CD4-positive, alpha-beta T cell (primary cell): Measurements from ENCODE around the gene HES4. TPM values are rescaled to one million over a fixed set of nuclear protein-coding genes. Genes with fewer than 3 reads are reported as not detected.

Experiments
- ATAC-seq: fragments of 200-7000 bp; cut with Tn5 transposase; one replicate; pipeline ENCODE4 v1.10.0; 2022; ENCODE audit warnings: mild to moderate bottlenecking; ENCODE audit not compliant: poor library complexity
- CTCF ChIA-PET: fragments of 350-600 bp; sonication (Branson Sonifier 250); formaldehyde crosslinking; loops from one replicate; lab custom pipeline; 2021; ENCODE audit warnings: antibody characterized with exemption, inconsistent platforms; lab: Charles Lee
- POLR2A ChIA-PET: fragments of 350-600 bp; sonication (Branson Sonifier 250); formaldehyde crosslinking; loops from one replicate; lab custom pipeline; 2021; ENCODE audit warnings: antibody characterized with exemption, inconsistent platforms; lab: Charles Lee
- DNase-seq, 14 experiments: peaks; one replicate each; pipeline ENCODE4 v3.0.0-alpha.2; 2013 to 2020; ENCODE audit warnings: mixed read lengths in 2 of 14
- H3K27ac ChIP-seq, 2 donors: one replicate each; pipeline versions ENCODE4 v1.5.1 to v1.7.0; 2013; ENCODE audit warnings: low read length in 2 of 2, low read depth in 1 of 2, mild to moderate bottlenecking in 1 of 2
- H3K27me3 ChIP-seq, 2 experiments: 1 replicate in 1 of 2; 2 replicates in 1 of 2; pipeline versions ENCODE4 v1.6.1 to v1.7.0; 2013; ENCODE audit warnings: low read length in 2 of 2, control low read depth in 1 of 2, mild to moderate bottlenecking in 1 of 2, moderate library complexity in 1 of 2; ENCODE audit not compliant: insufficient read depth in 2 of 2, control insufficient read depth in 1 of 2
- H3K36me3 ChIP-seq: one replicate; pipeline ENCODE4 v1.6.1; 2013; ENCODE audit warnings: low read length, control low read depth; ENCODE audit not compliant: insufficient read depth
- H3K4me1 ChIP-seq: one replicate; pipeline ENCODE4 v1.6.1; 2013; ENCODE audit warnings: low read length, control low read depth; ENCODE audit not compliant: insufficient read depth
- H3K4me3 ChIP-seq: one replicate; pipeline ENCODE4 v1.5.1; 2013; ENCODE audit warnings: mild to moderate bottlenecking, low read length, moderate library complexity
- H3K9me3 ChIP-seq, 2 experiments: 1 replicate in 1 of 2; 2 replicates in 1 of 2; pipeline versions ENCODE4 v1.6.1 to v1.7.0; 2013; ENCODE audit warnings: low read length in 2 of 2, mild to moderate bottlenecking in 2 of 2, control low read depth in 1 of 2, moderate library complexity in 1 of 2; ENCODE audit not compliant: control insufficient read depth in 1 of 2, insufficient read depth in 1 of 2
- H3K27ac Mint-ChIP-seq: one replicate; pipeline ENCODE4 v1.8.0; 2020; ENCODE audit warnings: mixed read lengths
- H3K27me3 Mint-ChIP-seq: one replicate; pipeline ENCODE4 v1.8.0; 2021; ENCODE audit warnings: mixed read lengths
- H3K36me3 Mint-ChIP-seq: one replicate; pipeline ENCODE4 v1.8.0; 2021; ENCODE audit warnings: low read depth, mixed read lengths
- H3K4me1 Mint-ChIP-seq: one replicate; pipeline ENCODE4 v1.8.0; 2021; ENCODE audit warnings: low read depth, mixed read lengths
- H3K4me3 Mint-ChIP-seq: one replicate; pipeline ENCODE4 v1.8.0; 2020; ENCODE audit warnings: mild to moderate bottlenecking, mixed read lengths
- H3K9me3 Mint-ChIP-seq: one replicate; pipeline ENCODE4 v1.8.0; 2020; ENCODE audit warnings: mixed read lengths
- intact Hi-C, 2 experiments: fragments of 100-400 bp; cut with DNase I in 1 of 2; cut with micrococcal nuclease in 1 of 2; formaldehyde crosslinking; loops; one replicate each; pipeline versions ENCODE4 v1.15.1 to v1.9.0; 2023 to 2025; cut with DNase I, micrococcal nuclease
- total RNA-seq, 174 experiments: library from RNA in 2 of 174; stranded (reverse) in 2 of 174; gene quantifications; one replicate each; pipeline ENCODE4 v1.2.3 and lab custom pipeline; 2021 to 2026
- TF ChIP-seq, protein P1 (sequence below): fragments of 200-600 bp; IDR thresholded peaks from one replicate; pipeline ENCODE4 v1.8.0; 2022; ENCODE audit warnings: antibody characterized with exemption, mild to moderate bottlenecking

The HES4 gene
- total RNA-seq, 2 experiments from 2014 or later: 29.0 to 30.9 TPM

DNA sequence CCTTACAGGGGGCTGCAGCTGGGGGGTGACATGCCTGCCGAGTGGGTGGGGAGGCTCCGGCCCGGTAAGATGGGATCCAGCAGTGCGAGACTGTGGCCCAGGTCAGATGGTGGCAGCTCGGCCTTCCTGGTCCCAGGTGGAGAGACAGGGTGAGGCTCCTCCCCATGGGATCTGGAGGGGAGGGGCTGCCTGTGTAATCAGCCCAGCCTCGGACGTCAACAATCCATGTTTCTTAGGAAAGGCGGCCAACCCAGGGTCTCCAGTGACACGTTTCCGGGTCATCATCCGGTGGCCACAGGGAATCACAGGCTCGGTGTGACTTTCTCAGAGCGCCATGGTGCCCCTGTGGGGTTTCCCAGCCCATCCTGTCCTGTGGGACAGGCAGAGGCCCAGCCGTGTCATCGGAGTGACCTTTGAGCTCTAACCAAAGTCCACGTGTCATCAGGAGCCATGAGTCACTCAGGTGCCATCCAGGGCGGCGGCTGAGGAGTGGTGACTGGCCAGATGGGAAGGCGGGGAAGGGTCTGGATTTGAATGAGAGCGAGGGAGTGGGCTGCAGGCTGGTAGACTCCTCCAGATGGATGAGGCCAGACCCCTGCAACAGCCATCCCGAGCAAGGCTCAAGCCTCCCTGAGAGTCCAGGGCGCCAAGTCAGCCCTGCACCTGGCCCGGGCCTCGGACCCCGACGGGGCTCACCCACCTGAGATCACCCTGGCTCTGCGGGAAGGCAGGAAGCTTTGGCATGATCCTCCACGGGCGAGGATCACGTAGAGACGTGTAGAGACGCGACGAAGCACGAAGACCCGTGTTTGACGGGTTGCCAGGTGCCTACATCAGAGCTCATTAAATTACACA lies 6.6 kb upstream of the HES4 start:
- Mint-ChIP-seq H3K36me3 (no peaks in the 10 kb centered on the region), H3K4me3 (no peak overlapping the region), H3K27me3 (peaks cover 48% of the 10 kb centered on the region), H3K27ac (no peak overlapping the region), H3K9me3 (no peaks in the 10 kb centered on the region), H3K4me1 (peaks cover 9% of the 10 kb centered on the region)
- Histone ChIP-seq H3K27me3 (peaks cover 39 to 47% of the 10 kb centered on the region in 2 experiments), H3K4me3 (no peak overlapping the region), H3K36me3 (no peaks in the 10 kb centered on the region), H3K9me3 (peaks cover 0 to 12% of the 10 kb centered on the region in 2 experiments), H3K4me1 (peaks cover 20% of the 10 kb centered on the region), H3K27ac (no peak overlapping the region)
- ChIA-PET POLR2A (interaction anchor here (1.0 kb wide), 1 partner anchor 13 kb away, joined by 3 read pairs; no protein-coding TSS in a partner anchor), CTCF (interaction anchor here (0.8 to 1.8 kb wide), 3 partner anchors 13 to 58 kb away, joined by 3 to 4 read pairs (median 3); no protein-coding TSS in a partner anchor)
- TF ChIP-seq, protein P1, sequence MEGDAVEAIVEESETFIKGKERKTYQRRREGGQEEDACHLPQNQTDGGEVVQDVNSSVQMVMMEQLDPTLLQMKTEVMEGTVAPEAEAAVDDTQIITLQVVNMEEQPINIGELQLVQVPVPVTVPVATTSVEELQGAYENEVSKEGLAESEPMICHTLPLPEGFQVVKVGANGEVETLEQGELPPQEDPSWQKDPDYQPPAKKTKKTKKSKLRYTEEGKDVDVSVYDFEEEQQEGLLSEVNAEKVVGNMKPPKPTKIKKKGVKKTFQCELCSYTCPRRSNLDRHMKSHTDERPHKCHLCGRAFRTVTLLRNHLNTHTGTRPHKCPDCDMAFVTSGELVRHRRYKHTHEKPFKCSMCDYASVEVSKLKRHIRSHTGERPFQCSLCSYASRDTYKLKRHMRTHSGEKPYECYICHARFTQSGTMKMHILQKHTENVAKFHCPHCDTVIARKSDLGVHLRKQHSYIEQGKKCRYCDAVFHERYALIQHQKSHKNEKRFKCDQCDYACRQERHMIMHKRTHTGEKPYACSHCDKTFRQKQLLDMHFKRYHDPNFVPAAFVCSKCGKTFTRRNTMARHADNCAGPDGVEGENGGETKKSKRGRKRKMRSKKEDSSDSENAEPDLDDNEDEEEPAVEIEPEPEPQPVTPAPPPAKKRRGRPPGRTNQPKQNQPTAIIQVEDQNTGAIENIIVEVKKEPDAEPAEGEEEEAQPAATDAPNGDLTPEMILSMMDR: no peak
- peak in 1 of 14 experiments; percentile 24 for DNase-seq
- no peak for ATAC-seq
- intact Hi-C loops: no loop called here

DNA sequence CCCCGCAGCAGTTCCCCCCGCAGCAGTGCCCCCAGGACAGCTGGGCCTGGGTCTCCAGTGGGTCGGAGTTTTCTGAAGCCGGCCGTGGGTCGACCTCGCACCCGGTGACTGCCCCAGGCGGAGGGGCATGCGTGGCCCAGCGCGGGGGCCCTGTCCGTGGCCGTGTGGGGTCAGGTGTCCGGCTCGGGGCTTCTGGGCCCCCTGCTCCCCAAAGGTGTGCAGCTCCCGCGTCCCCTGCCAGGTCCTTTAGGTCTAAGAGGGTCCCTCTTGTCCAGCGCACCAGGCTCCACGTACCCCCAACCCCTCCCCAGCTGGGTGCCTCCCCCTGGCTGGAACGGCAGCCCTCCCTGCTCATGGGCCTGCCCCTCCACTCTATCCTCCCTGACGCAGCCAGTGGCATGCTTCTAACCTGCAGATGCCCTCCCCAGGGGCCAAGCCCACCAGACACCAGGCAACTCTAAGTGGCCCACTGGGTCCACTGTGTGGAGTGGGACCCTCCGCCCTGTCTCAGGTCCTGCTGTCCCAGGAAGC lies 5.9 kb upstream of the HES4 start:
- peaks cover under 1% of the 10 kb centered on the region for H3K36me3 Mint-ChIP-seq
- peaks cover 53% of the 10 kb centered on the region for H3K27me3 Mint-ChIP-seq
- Histone ChIP-seq H3K27ac (no peak overlapping the region), H3K4me1 (peaks cover 27% of the 10 kb centered on the region), H3K9me3 (peaks cover 0 to 18% of the 10 kb centered on the region in 2 experiments), H3K4me3 (no peak overlapping the region), H3K36me3 (no peaks in the 10 kb centered on the region), H3K27me3 (peaks cover 46 to 54% of the 10 kb centered on the region in 2 experiments)
- ChIA-PET POLR2A (interaction anchor here (1.0 kb wide), 1 partner anchor 13 kb away, joined by 3 read pairs; no protein-coding TSS in a partner anchor), CTCF (no interaction called here)
- TF ChIP-seq, protein P1: no peak
- H3K9me3 Mint-ChIP-seq: no peaks in the 10 kb centered on the region
- DNase-seq (peak in 1 of 14 experiments; percentile 20), ATAC-seq (no peak)
- intact Hi-C loops: no loop called here
- peaks cover 14% of the 10 kb centered on the region for H3K4me1 Mint-ChIP-seq
- H3K4me3 Mint-ChIP-seq: no peak overlapping the region
- no peak overlapping the region for H3K27ac Mint-ChIP-seq

DNA sequence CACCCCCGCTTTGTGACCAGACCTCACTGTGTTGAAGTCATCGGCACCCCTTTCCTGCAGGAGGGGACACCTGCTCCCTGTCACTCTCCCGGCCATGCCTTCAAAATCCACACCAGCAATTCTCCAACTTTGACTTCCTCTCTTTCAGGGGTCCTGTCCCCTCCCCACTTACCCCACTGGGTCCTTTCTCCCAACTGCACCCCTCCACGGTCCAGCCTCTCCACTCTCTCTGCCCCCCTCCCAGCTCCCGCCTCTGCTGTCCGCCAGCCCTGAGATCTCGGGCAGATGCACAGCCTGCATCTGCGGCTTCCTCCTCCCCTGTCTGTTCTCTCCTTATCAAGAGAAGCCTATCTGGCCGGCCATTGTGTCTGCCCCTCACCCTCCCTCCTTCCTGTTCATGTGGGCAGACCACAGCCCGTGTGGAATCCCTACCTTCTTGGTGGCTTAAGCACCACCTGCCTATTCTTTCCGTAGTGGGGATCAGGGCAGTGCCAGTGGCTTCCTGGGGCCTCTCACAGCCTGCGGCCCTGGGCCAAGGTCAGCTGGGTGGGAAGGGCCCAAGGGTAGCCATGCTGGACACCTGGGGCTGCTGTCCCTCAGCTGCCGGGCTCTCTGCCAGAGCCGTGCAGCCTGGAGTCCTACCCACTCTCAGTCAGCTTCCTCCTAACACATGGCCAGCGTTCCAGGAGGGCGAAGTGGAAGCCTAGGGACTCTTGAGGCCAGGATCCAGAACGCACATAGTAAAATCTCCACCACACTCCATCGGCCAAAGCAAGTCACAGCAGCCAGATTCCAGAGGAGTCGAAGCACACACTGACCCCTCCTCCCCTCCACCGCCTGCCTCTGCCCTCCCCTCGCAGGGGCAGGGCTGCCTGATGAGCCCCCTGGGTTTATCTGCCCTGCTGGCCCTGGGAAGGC lies 5.1 kb upstream of the HES4 start:
- Mint-ChIP-seq H3K27me3 (peaks cover 57% of the 10 kb centered on the region), H3K9me3 (no peaks in the 10 kb centered on the region), H3K36me3 (peaks cover 4% of the 10 kb centered on the region), H3K4me3 (peak overlapping the region; percentile 32), H3K27ac (peak overlapping the region; percentile 52), H3K4me1 (peaks cover 17% of the 10 kb centered on the region)
- CTCF ChIA-PET: interaction anchor here (1.1 kb wide), 1 partner anchor 21 kb away, joined by 6 read pairs; no protein-coding TSS in a partner anchor
- DNase-seq (peak in 1 of 14 experiments; percentile 34), ATAC-seq (no peak)
- peaks cover 35% of the 10 kb centered on the region for H3K4me1 ChIP-seq
- intact Hi-C loops: no loop called here
- TF ChIP-seq, protein P1: no peak
- H3K27ac ChIP-seq: no peak overlapping the region
- H3K4me3 ChIP-seq: no peak overlapping the region
- peaks cover 50 to 62% of the 10 kb centered on the region in 2 experiments for H3K27me3 ChIP-seq
- H3K9me3 ChIP-seq: peaks cover 0 to 20% of the 10 kb centered on the region in 2 experiments
- POLR2A ChIA-PET: interaction anchor here (0.7 kb wide), 1 partner anchor 8 kb away, joined by 3 read pairs; the partner anchor contains the start of gene ISG15
- no peaks in the 10 kb centered on the region for H3K36me3 ChIP-seq
